Mucosa of rectum (tissue), 2 donors: ENCODE results near the gene PPFIBP1.
"Not testable (repeated sequence)": the region's sequence is repeated elsewhere in the genome, so short reads cannot be mapped to it uniquely, and the experiment has no call there.

Experiments used
- H3K27ac ChIP-seq, 2 donors: one replicate each; pipeline ENCODE4 v1.7.0; 2013; ENCODE audit warnings: inconsistent platforms in 2 of 2, low read depth in 2 of 2, low read length in 2 of 2
- H3K27me3 ChIP-seq, 2 donors: one replicate each; pipeline ENCODE4 v1.7.0; 2013; ENCODE audit warnings: low read length in 2 of 2; ENCODE audit not compliant: control insufficient read depth in 2 of 2, insufficient read depth in 2 of 2
- H3K36me3 ChIP-seq, 2 donors: one replicate each; pipeline ENCODE4 v1.7.0; 2013; ENCODE audit warnings: low read length in 2 of 2; ENCODE audit not compliant: control insufficient read depth in 2 of 2, insufficient read depth in 2 of 2
- H3K4me1 ChIP-seq, 2 donors: one replicate each; pipeline ENCODE4 v1.7.0; 2013; ENCODE audit warnings: low read length in 2 of 2, mild to moderate bottlenecking in 1 of 2; ENCODE audit not compliant: control insufficient read depth in 2 of 2, insufficient read depth in 2 of 2
- H3K4me3 ChIP-seq, 2 donors: one replicate each; pipeline ENCODE4 v1.7.0; 2013; ENCODE audit warnings: low read length in 2 of 2
- H3K9ac ChIP-seq, 2 donors: one replicate each; pipeline ENCODE4 v1.7.0; 2013; ENCODE audit warnings: low read length in 2 of 2, low read depth in 1 of 2, mild to moderate bottlenecking in 1 of 2
- H3K9me3 ChIP-seq, 2 donors: one replicate each; pipeline ENCODE4 v1.7.0; 2013; ENCODE audit warnings: low read length in 2 of 2; ENCODE audit not compliant: control insufficient read depth in 2 of 2
- donor health status: healthy.
- donor health status: Normal muscosa, but diverticular disease.

Gene PPFIBP1

GRCh38 chr12:27537855-27538675 is 14.1 kb downstream of the PPFIBP1 start:
- Histone ChIP-seq H3K4me3 (no peak overlapping the region), H3K9me3 (no peaks in the 10 kb centered on the region), H3K36me3 (no peaks in the 10 kb centered on the region), H3K27ac (no peak overlapping the region), H3K27me3 (no peaks in the 10 kb centered on the region), H3K9ac (no peak overlapping the region), H3K4me1 (no peaks in the 10 kb centered on the region)

- Histone ChIP-seq H3K4me3 (no peak overlapping the region), H3K27ac (no peak overlapping the region), H3K4me1 (no peaks in the 10 kb centered on the region), H3K27me3 (no peaks in the 10 kb centered on the region), H3K36me3 (no peaks in the 10 kb centered on the region), H3K9me3 (no peaks in the 10 kb centered on the region), H3K9ac (no peak overlapping the region)
These were observed 15.2 kb downstream of the PPFIBP1 start for GRCh38 chr12:27539191-27539631.

GRCh38 chr12:27541031-27541719 is 17.2 kb downstream of the PPFIBP1 start:
- H3K4me3 ChIP-seq: no peak overlapping the region
- H3K9ac ChIP-seq: no peak overlapping the region
- H3K27ac ChIP-seq: no peak overlapping the region
- no peaks in the 10 kb centered on the region for H3K27me3 ChIP-seq
- H3K36me3 ChIP-seq: no peaks in the 10 kb centered on the region
- H3K9me3 ChIP-seq: no peaks in the 10 kb centered on the region
- no peaks in the 10 kb centered on the region for H3K4me1 ChIP-seq

GRCh38 chr12:27542628-27543027 is 18.6 kb downstream of the PPFIBP1 start:
- Histone ChIP-seq H3K4me1 (no peaks in the 10 kb centered on the region), H3K9ac (no peak overlapping the region), H3K4me3 (no peak overlapping the region), H3K27me3 (no peaks in the 10 kb centered on the region), H3K9me3 (no peaks in the 10 kb centered on the region), H3K36me3 (no peaks in the 10 kb centered on the region), H3K27ac (no peak overlapping the region)

GRCh38 chr12:27544858-27545257 is 20.9 kb downstream of the PPFIBP1 start:
- not testable (repeated sequence) for H3K36me3 ChIP-seq, H3K27ac ChIP-seq, H3K9me3 ChIP-seq, H3K27me3 ChIP-seq, H3K4me1 ChIP-seq, H3K4me3 ChIP-seq, H3K9ac ChIP-seq

GRCh38 chr12:27545665-27546064 is 21.7 kb downstream of the PPFIBP1 start:
- no peak overlapping the region for H3K27ac ChIP-seq
- H3K36me3 ChIP-seq: no peaks in the 10 kb centered on the region
- no peaks in the 10 kb centered on the region for H3K9me3 ChIP-seq
- H3K4me3 ChIP-seq: no peak overlapping the region
- no peak overlapping the region for H3K9ac ChIP-seq
- no peaks in the 10 kb centered on the region for H3K27me3 ChIP-seq
- H3K4me1 ChIP-seq: peaks cover 9 to 10% of the 10 kb centered on the region in 2 donors

GRCh38 chr12:27547592-27547991 is 23.6 kb downstream of the PPFIBP1 start:
- Histone ChIP-seq H3K9ac (no peak overlapping the region), H3K4me1 (peaks cover 9 to 10% of the 10 kb centered on the region in 2 donors), H3K27me3 (no peaks in the 10 kb centered on the region), H3K36me3 (no peaks in the 10 kb centered on the region), H3K9me3 (no peaks in the 10 kb centered on the region), H3K4me3 (no peak overlapping the region), H3K27ac (no peak overlapping the region)

GRCh38 chr12:27548301-27549199 is 24.5 kb downstream of the PPFIBP1 start:
- Histone ChIP-seq H3K36me3 (no peaks in the 10 kb centered on the region), H3K4me1 (peaks cover 9 to 10% of the 10 kb centered on the region in 2 donors), H3K27ac (peak overlapping the region in 1 of 2 donors; percentile 24), H3K27me3 (no peaks in the 10 kb centered on the region), H3K9ac (no peak overlapping the region), H3K4me3 (no peak overlapping the region), H3K9me3 (no peaks in the 10 kb centered on the region)

- Histone ChIP-seq H3K4me3 (peak overlapping the region in 1 of 2 donors; percentile 37), H3K36me3 (no peaks in the 10 kb centered on the region), H3K9ac (no peak overlapping the region), H3K27ac (peak overlapping the region; percentile 29 to 49), H3K4me1 (peaks cover 10% of the 10 kb centered on the region in 2 donors), H3K9me3 (no peaks in the 10 kb centered on the region), H3K27me3 (no peaks in the 10 kb centered on the region)
These were observed 25.3 kb downstream of the PPFIBP1 start for GRCh38 chr12:27549236-27549800.
